Measurements from ENCODE around the gene ARID1B. TPM values are rescaled to one million over a fixed set of nuclear protein-coding genes. Genes with fewer than 3 reads are reported as not detected.

The ARID1B gene
- polyA plus RNA-seq, 1 experiment, result 19.2 TPM

DNA sequence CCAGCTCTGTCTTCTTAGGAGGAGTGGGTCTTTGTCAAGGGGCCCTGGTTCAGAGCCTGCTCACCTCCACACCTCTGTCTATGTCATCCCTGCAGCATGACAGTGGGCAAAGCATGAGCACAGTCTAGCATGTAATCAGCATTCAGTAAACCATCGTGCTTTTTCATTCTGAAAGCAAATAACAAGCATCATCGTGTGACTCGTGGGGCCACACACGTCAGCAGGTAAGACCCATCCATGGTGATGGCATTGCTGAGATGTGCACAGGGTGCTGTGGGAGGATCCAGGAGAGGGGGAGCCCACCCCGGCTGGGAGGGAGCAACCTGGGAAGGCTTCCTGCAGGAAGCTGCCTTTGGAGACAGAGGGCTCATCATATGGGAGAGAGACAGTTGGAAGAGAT lies 439.4 kb downstream of the ARID1B start:
- no peak for DNase-seq (ENCODE audit: low read depth, low spot score)
- TF ChIP-seq, protein P1, sequence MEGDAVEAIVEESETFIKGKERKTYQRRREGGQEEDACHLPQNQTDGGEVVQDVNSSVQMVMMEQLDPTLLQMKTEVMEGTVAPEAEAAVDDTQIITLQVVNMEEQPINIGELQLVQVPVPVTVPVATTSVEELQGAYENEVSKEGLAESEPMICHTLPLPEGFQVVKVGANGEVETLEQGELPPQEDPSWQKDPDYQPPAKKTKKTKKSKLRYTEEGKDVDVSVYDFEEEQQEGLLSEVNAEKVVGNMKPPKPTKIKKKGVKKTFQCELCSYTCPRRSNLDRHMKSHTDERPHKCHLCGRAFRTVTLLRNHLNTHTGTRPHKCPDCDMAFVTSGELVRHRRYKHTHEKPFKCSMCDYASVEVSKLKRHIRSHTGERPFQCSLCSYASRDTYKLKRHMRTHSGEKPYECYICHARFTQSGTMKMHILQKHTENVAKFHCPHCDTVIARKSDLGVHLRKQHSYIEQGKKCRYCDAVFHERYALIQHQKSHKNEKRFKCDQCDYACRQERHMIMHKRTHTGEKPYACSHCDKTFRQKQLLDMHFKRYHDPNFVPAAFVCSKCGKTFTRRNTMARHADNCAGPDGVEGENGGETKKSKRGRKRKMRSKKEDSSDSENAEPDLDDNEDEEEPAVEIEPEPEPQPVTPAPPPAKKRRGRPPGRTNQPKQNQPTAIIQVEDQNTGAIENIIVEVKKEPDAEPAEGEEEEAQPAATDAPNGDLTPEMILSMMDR (IDR thresholded peaks at IDR 0.05; ENCODE audit: low read depth, low read length), result no peak
- no peak overlapping the region for H3K4me3 ChIP-seq (ENCODE audit: low read depth, low read length)
- H3K27me3 ChIP-seq (ENCODE audit: control insufficient read depth, insufficient read depth, low read length), result no peaks in the 10 kb centered on the region
- CTCF ChIA-PET, result interaction anchor here (0.6 kb wide), 1 partner anchor 205 kb away, joined by 3 read pairs; no protein-coding TSS in a partner anchor
- no peak overlapping the region for H3K27ac ChIP-seq (ENCODE audit: low read depth, low read length)
- POLR2A ChIA-PET, result no interaction called here
- no peaks in the 10 kb centered on the region for H3K9me3 ChIP-seq (ENCODE audit: control insufficient read depth, insufficient read depth, low read length)

DNA sequence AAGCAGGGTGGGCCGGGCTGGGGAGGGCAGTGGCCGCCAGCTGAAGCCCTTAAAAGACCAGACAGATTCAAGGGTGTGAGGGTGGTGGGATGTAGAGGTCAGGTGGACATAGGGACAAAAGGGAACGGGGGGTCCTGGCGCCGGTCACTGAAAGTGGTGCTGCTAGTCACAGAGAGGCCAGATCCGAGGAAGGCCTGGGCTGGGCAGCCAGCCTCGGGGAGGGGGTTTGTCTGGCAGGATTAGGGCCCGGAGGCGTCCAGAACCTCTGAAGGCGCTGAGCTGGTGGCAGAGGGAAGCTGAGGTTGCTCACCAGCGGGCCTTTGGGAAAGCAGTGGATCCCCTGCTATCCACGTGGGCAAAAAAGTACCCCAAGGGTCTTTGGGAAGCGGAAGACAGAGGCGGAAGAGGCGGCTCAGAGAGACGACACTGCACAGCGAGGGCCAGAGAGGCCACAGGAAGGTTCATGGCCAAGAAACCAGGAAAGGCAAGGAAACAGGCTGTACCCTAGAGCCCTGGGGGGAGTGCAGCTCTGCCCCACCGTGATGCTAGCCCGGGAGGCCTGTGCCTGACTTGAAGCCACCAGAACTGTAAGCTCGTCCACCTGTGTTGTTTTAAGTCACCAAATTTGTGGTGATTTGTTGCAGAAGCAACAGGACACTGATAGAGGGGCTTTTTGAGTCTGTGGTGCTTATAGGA lies 440.2 kb downstream of the ARID1B start:
- TF ChIP-seq, protein P1 (IDR thresholded peaks at IDR 0.05; ENCODE audit: low read depth, low read length), result no peak
- no peaks in the 10 kb centered on the region for H3K9me3 ChIP-seq (ENCODE audit: control insufficient read depth, insufficient read depth, low read length)
- H3K27me3 ChIP-seq (ENCODE audit: control insufficient read depth, insufficient read depth, low read length), result no peaks in the 10 kb centered on the region
- H3K4me3 ChIP-seq (ENCODE audit: low read depth, low read length), result no peak overlapping the region
- ChIA-PET POLR2A (no interaction called here), CTCF (interaction anchor here (0.6 kb wide), 1 partner anchor 206 kb away, joined by 3 read pairs; no protein-coding TSS in a partner anchor)
- H3K27ac ChIP-seq (ENCODE audit: low read depth, low read length), result no peak overlapping the region
- no peak for DNase-seq (ENCODE audit: low read depth, low spot score)

- ChIA-PET CTCF (interaction anchor here (1.2 kb wide), 1 partner anchor 17 kb away, joined by 3 read pairs; no protein-coding TSS in a partner anchor), POLR2A (no interaction called here)
- DNase-seq (ENCODE audit: low read depth, low spot score), result no peak
These were observed 440.8 kb downstream of the ARID1B start for GRCh38 chr6:157217894-157218370.

GRCh38 chr6:157218371-157219198 lies 441.4 kb downstream of the ARID1B start:
- POLR2A ChIA-PET, result no interaction called here
- peak overlapping the region; percentile 73 for H3K27ac ChIP-seq (ENCODE audit: low read depth, low read length)
- H3K9me3 ChIP-seq (ENCODE audit: control insufficient read depth, insufficient read depth, low read length), result no peaks in the 10 kb centered on the region
- no peaks in the 10 kb centered on the region for H3K27me3 ChIP-seq (ENCODE audit: control insufficient read depth, insufficient read depth, low read length)
- TF ChIP-seq, protein P1 (IDR thresholded peaks at IDR 0.05; ENCODE audit: low read depth, low read length), result no peak
- CTCF ChIA-PET, result interaction anchor here (1.2 kb wide), 1 partner anchor 17 kb away, joined by 3 read pairs; no protein-coding TSS in a partner anchor
- no peak for DNase-seq (ENCODE audit: low read depth, low spot score)
- no peak overlapping the region for H3K4me3 ChIP-seq (ENCODE audit: low read depth, low read length)

More at GRCh38 chr6:157217894-157218370, 440.8 kb downstream of the ARID1B start:
- no peaks in the 10 kb centered on the region for H3K27me3 ChIP-seq (ENCODE audit: control insufficient read depth, insufficient read depth, low read length)
- no peak overlapping the region for H3K27ac ChIP-seq (ENCODE audit: low read depth, low read length)
- no peaks in the 10 kb centered on the region for H3K9me3 ChIP-seq (ENCODE audit: control insufficient read depth, insufficient read depth, low read length)
- TF ChIP-seq, protein P1 (IDR thresholded peaks at IDR 0.05; ENCODE audit: low read depth, low read length), result no peak
- H3K4me3 ChIP-seq (ENCODE audit: low read depth, low read length), result no peak overlapping the region

Data from AG04450 (cell line).